ENCODE results near the gene MIA3.
A peak's percentile ranks its signal among the peaks of the same experiment; 100 is the strongest.

Gene MIA3

GRCh38 chr1:222713091-222713961 is 95.4 kb downstream of the MIA3 start:
- DNase-seq: peak; percentile 86 to 97 (median 92)
- intact Hi-C loops (cut with DNase I): loop anchor here (10.0 kb wide), 2 partner anchors 69 to 249 kb away; no protein-coding TSS in a partner anchor

GRCh38 chr1:222716393-222716792 is 98.5 kb downstream of the MIA3 start:
- no peak for DNase-seq
- intact Hi-C loops (cut with DNase I): loop anchor here (10.0 kb wide), 2 partner anchors 72 to 252 kb away; no protein-coding TSS in a partner anchor

All from head of caudate nucleus (tissue), 42 donors.